Liver (tissue), 9 donors: Measurements from ENCODE around the gene ZNF653. TPM values are rescaled to one million over a fixed set of nuclear protein-coding genes. Genes with fewer than 3 reads are reported as not detected.

Experiments
- DNase-seq: peaks from one replicate; pipeline ENCODE4 v3.0.0-alpha.2; 2017; ENCODE audit warnings: low spot score
- H3K27ac ChIP-seq, 2 donors: one replicate each; pipeline ENCODE4 v1.7.0; 2013; ENCODE audit warnings: inconsistent platforms in 2 of 2, low read length in 2 of 2, control low read depth in 1 of 2, low read depth in 1 of 2, mild to moderate bottlenecking in 1 of 2
- H3K27me3 ChIP-seq, 4 donors: one replicate each; pipeline versions ENCODE4 v1.6.1 to v1.7.0; 2013; ENCODE audit warnings: low read length in 3 of 4, inconsistent platforms in 1 of 4, mild to moderate bottlenecking in 1 of 4, moderate library complexity in 1 of 4; ENCODE audit not compliant: control insufficient read depth in 4 of 4, insufficient read depth in 4 of 4
- H3K36me3 ChIP-seq, 4 donors: one replicate each; pipeline versions ENCODE4 v1.6.1 to v1.7.0; 2013; ENCODE audit warnings: low read length in 3 of 4, mild to moderate bottlenecking in 3 of 4, low read depth in 1 of 4, moderate library complexity in 1 of 4; ENCODE audit not compliant: control insufficient read depth in 4 of 4, insufficient read depth in 3 of 4
- H3K4me1 ChIP-seq, 4 donors: one replicate each; pipeline versions ENCODE4 v1.6.1 to v1.7.0; 2013; ENCODE audit warnings: low read length in 3 of 4, mild to moderate bottlenecking in 3 of 4, moderate library complexity in 1 of 4; ENCODE audit not compliant: control insufficient read depth in 4 of 4, insufficient read depth in 4 of 4
- H3K4me3 ChIP-seq, 3 donors: one replicate each; pipeline versions ENCODE4 v1.6.1 to v1.7.0; 2013; ENCODE audit warnings: low read length in 3 of 3, control low read depth in 1 of 3, low read depth in 1 of 3, mild to moderate bottlenecking in 1 of 3
- H3K9ac ChIP-seq, 2 donors: one replicate each; pipeline ENCODE4 v1.7.0; 2013; ENCODE audit warnings: low read length in 2 of 2, mild to moderate bottlenecking in 2 of 2, moderate library complexity in 2 of 2, control low read depth in 1 of 2, low read depth in 1 of 2
- H3K9me3 ChIP-seq, 4 donors: one replicate each; pipeline versions ENCODE4 v1.6.1 to v1.7.0; 2013; ENCODE audit warnings: low read length in 3 of 4; ENCODE audit not compliant: control insufficient read depth in 4 of 4
- EGR1 ChIP-seq, 2 donors: IDR thresholded peaks; 2 replicates each; pipeline ENCODE4 v1.6.1; 2016 to 2018; ENCODE audit warnings: antibody characterized with exemption in 2 of 2, low read depth in 2 of 2
- FOXA1 ChIP-seq: IDR thresholded peaks from 2 replicates; pipeline ENCODE4 v1.6.1; 2016; ENCODE audit warnings: antibody characterized with exemption
- FOXA2 ChIP-seq: IDR thresholded peaks from 2 replicates; pipeline ENCODE4 v1.6.1; 2016; ENCODE audit warnings: antibody characterized with exemption
- GABPA ChIP-seq, 2 donors: IDR thresholded peaks in 1 of 2; conservative IDR thresholded peaks in 1 of 2; 2 replicates each; pipeline ENCODE4 v1.6.1; 2016; ENCODE audit warnings: antibody characterized with exemption in 2 of 2, mild to moderate bottlenecking in 1 of 2, moderate library complexity in 1 of 2
- HNF4G ChIP-seq: IDR thresholded peaks from 2 replicates; pipeline ENCODE4 v1.6.1; 2016; ENCODE audit warnings: antibody characterized with exemption
- JUND ChIP-seq, 2 donors: IDR thresholded peaks; 2 replicates each; pipeline ENCODE4 v1.6.1; 2016; ENCODE audit warnings: antibody characterized with exemption in 2 of 2
- NR2F2 ChIP-seq: IDR thresholded peaks from 2 replicates; pipeline ENCODE4 v1.6.1; 2016; ENCODE audit warnings: antibody characterized with exemption
- RAD21 ChIP-seq, 2 donors: IDR thresholded peaks; 2 replicates each; pipeline ENCODE4 v1.6.1; 2016; ENCODE audit warnings: antibody characterized with exemption in 2 of 2, mild to moderate bottlenecking in 2 of 2
- RXRA ChIP-seq, 2 donors: IDR thresholded peaks; 2 replicates each; pipeline ENCODE4 v1.6.1; 2017 to 2018; ENCODE audit warnings: antibody characterized with exemption in 2 of 2, mild to moderate bottlenecking in 1 of 2
- SP1 ChIP-seq: IDR thresholded peaks from 2 replicates; pipeline ENCODE4 v1.6.1; 2018; ENCODE audit warnings: antibody characterized with exemption, mild to moderate bottlenecking
- YY1 ChIP-seq: IDR thresholded peaks from 2 replicates; pipeline ENCODE4 v1.6.1; 2016; ENCODE audit warnings: antibody characterized with exemption, mild to moderate bottlenecking
- WGBS: extraction: QIAGEN DNeasy Blood & Tissue Kit; methylation state at CpG from one replicate; pipeline ENCODE4 v1.1.7; 2013; 5-methylcytosine and 5-hydroxymethylcytosine counted together
- polyA plus RNA-seq, 2 donors: library from polyadenylated mRNA; stranded (reverse) in 1 of 2; unstranded in 1 of 2; fragments of 200-250 nt in 1 of 2; fragments of >200 nt in 1 of 2; fragmentation: Nextera tagmentation in 1 of 2; extraction: Ambion mirVana in 1 of 2; gene quantifications; one replicate each; pipeline versions ENCODE4 v1.2.1 to v1.2.3, GENCODE V29; 2013 to 2015
- total RNA-seq, 2 donors: library from RNA; depleted of rRNA; stranded (reverse); fragments of >200 nt; gene quantifications; one replicate each; pipeline ENCODE4 v1.2.3, GENCODE V29; 2014
- TF ChIP-seq, protein P1 (sequence below): IDR thresholded peaks from 2 replicates; pipeline ENCODE4 v1.6.1; 2016; ENCODE audit warnings: antibody characterized with exemption
- TF ChIP-seq, protein P2 (sequence below): IDR thresholded peaks from 2 replicates; pipeline ENCODE4 v1.6.1; 2016; ENCODE audit warnings: antibody characterized with exemption
- TF ChIP-seq, protein P3 (sequence below): IDR thresholded peaks from 2 replicates; pipeline ENCODE4 v1.6.1; 2016; ENCODE audit warnings: antibody characterized with exemption
- TF ChIP-seq, protein P4 (sequence below): IDR thresholded peaks from 2 replicates; pipeline ENCODE4 v1.6.1; 2016; ENCODE audit warnings: antibody characterized with exemption, mild to moderate bottlenecking
- TF ChIP-seq, protein P5 (sequence below): fragments of 150-350 bp; IDR thresholded peaks from 2 replicates; pipeline ENCODE4 v1.5.1; 2017; ENCODE audit warnings: improper control_type of control experiment, low read depth, low read length; ENCODE audit not compliant: missing input control
- donor health status: healthy.
- donor health status: healthy.
- donor health status: healthy.
- donor health status: healthy.
- donor health status: healthy.

The ZNF653 gene
- total and polyA plus RNA-seq, 4 donors = 1.3 to 4.6 (median 3.1) TPM

DNA sequence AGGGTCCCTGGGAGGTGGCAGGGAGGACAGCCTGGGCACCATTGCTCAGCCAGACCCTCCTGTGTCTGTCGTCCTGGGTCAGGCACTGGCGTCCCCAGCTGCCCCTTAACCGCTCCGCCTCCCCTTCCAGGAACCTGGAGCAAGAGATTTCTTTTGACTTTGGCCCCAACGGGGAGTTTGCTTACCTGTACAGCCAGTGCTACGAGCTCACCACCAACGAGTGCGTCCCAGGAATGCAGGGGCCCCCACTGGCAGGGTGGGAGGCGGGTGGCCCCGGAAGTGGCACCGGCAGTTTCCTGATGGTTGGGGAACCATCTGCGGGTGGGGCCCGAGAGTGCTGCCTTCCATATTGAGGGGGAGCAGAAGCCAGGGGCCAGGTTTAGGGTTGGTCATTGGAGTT lies 57.2 kb downstream of the ZNF653 start (continued):
- TF ChIP-seq, protein P1, sequence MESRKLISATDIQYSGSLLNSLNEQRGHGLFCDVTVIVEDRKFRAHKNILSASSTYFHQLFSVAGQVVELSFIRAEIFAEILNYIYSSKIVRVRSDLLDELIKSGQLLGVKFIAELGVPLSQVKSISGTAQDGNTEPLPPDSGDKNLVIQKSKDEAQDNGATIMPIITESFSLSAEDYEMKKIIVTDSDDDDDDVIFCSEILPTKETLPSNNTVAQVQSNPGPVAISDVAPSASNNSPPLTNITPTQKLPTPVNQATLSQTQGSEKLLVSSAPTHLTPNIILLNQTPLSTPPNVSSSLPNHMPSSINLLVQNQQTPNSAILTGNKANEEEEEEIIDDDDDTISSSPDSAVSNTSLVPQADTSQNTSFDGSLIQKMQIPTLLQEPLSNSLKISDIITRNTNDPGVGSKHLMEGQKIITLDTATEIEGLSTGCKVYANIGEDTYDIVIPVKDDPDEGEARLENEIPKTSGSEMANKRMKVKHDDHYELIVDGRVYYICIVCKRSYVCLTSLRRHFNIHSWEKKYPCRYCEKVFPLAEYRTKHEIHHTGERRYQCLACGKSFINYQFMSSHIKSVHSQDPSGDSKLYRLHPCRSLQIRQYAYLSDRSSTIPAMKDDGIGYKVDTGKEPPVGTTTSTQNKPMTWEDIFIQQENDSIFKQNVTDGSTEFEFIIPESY = no peak
- TF ChIP-seq HNF4G (no peak), FOXA1 (no peak), GABPA (IDR thresholded peaks at IDR 0.05 in 1 of 2, conservative IDR thresholded peaks at IDR 0.05 in 1 of 2) (no peak)
- TF ChIP-seq, protein P2, sequence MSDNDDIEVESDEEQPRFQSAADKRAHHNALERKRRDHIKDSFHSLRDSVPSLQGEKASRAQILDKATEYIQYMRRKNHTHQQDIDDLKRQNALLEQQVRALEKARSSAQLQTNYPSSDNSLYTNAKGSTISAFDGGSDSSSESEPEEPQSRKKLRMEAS = no peak

DNA sequence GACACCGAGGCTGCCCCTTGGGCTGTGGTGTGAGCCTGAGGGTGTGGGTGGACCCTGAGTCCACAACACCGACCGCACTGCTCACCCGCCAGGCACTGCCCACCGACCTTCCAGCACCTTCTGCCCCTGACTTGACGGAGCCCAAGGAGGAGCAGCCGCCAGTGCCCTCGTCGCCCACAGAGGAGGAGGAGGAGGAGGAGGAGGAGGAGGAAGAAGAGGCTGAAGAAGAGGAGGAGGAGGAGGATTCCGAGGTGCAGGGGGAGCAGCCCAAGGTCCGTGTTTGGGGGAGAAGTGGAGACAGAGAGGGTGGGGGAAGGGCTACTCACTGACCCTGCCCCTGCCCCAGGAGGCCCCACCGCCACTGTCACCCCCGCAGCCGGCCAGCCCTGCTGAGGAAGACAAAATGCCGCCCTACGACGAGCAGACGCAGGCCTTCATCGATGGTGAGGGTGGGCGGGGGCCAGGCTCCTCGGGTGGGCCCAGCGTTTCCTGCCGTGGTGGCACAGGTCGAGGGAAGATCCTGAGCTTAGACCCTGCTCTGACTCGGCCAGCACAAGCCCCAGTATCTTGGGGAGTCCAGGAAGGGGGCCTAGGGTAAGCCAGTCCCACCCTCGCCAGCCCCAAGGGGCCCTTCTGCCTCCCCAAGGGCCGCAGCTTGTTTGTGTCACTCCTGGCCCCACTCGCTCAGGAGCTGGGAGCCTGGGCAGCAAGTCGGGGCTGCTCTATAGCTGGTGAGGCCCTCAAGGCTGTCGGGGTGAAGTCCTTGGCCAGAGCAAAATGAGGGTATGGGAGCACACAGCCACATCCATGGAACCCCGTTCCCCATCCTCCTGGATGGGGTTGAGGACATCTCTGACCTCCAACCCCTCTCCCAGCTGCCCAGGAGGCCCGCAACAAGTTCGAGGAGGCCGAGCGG lies 58.0 kb downstream of the ZNF653 start:
- no peaks in the 10 kb centered on the region for H3K9me3 ChIP-seq
- no peaks in the 10 kb centered on the region for H3K27me3 ChIP-seq
- 93% methylated on average over 35 of the region's 35 CpGs for WGBS
- H3K36me3 ChIP-seq = peaks cover 11 to 46% (median 28%) of the 10 kb centered on the region in 4 donors
- H3K4me1 ChIP-seq = no peaks in the 10 kb centered on the region
- TF ChIP-seq, protein P3, sequence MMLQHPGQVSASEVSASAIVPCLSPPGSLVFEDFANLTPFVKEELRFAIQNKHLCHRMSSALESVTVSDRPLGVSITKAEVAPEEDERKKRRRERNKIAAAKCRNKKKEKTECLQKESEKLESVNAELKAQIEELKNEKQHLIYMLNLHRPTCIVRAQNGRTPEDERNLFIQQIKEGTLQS = no peak
- TF ChIP-seq, protein P4, sequence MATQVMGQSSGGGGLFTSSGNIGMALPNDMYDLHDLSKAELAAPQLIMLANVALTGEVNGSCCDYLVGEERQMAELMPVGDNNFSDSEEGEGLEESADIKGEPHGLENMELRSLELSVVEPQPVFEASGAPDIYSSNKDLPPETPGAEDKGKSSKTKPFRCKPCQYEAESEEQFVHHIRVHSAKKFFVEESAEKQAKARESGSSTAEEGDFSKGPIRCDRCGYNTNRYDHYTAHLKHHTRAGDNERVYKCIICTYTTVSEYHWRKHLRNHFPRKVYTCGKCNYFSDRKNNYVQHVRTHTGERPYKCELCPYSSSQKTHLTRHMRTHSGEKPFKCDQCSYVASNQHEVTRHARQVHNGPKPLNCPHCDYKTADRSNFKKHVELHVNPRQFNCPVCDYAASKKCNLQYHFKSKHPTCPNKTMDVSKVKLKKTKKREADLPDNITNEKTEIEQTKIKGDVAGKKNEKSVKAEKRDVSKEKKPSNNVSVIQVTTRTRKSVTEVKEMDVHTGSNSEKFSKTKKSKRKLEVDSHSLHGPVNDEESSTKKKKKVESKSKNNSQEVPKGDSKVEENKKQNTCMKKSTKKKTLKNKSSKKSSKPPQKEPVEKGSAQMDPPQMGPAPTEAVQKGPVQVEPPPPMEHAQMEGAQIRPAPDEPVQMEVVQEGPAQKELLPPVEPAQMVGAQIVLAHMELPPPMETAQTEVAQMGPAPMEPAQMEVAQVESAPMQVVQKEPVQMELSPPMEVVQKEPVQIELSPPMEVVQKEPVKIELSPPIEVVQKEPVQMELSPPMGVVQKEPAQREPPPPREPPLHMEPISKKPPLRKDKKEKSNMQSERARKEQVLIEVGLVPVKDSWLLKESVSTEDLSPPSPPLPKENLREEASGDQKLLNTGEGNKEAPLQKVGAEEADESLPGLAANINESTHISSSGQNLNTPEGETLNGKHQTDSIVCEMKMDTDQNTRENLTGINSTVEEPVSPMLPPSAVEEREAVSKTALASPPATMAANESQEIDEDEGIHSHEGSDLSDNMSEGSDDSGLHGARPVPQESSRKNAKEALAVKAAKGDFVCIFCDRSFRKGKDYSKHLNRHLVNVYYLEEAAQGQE = no peak
- TF ChIP-seq, protein P5, sequence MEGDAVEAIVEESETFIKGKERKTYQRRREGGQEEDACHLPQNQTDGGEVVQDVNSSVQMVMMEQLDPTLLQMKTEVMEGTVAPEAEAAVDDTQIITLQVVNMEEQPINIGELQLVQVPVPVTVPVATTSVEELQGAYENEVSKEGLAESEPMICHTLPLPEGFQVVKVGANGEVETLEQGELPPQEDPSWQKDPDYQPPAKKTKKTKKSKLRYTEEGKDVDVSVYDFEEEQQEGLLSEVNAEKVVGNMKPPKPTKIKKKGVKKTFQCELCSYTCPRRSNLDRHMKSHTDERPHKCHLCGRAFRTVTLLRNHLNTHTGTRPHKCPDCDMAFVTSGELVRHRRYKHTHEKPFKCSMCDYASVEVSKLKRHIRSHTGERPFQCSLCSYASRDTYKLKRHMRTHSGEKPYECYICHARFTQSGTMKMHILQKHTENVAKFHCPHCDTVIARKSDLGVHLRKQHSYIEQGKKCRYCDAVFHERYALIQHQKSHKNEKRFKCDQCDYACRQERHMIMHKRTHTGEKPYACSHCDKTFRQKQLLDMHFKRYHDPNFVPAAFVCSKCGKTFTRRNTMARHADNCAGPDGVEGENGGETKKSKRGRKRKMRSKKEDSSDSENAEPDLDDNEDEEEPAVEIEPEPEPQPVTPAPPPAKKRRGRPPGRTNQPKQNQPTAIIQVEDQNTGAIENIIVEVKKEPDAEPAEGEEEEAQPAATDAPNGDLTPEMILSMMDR = no peak
- TF ChIP-seq GABPA (IDR thresholded peaks at IDR 0.05 in 1 of 2, conservative IDR thresholded peaks at IDR 0.05 in 1 of 2) (no peak), EGR1 (IDR thresholded peaks at IDR 0.05; ENCODE audit: low read depth in 2 of 2) (no peak), FOXA2 (no peak), YY1 (no peak), RAD21 (IDR thresholded peaks at IDR 0.05) (no peak), HNF4G (no peak), JUND (IDR thresholded peaks at IDR 0.05) (no peak), RXRA (IDR thresholded peaks at IDR 0.05) (no peak), NR2F2 (no peak), SP1 (no peak)
- TF ChIP-seq, protein P2 = no peak
- DNase-seq = no peak
- H3K27ac ChIP-seq = no peak overlapping the region
- H3K9ac ChIP-seq = no peak overlapping the region
- H3K4me3 ChIP-seq = no peak overlapping the region
